Sigmoid colon (tissue), 7 donors: ENCODE data around the gene RPTOR. TPM values are rescaled to one million over a fixed set of nuclear protein-coding genes. Genes with fewer than 3 reads are reported as not detected.

Experiments used
- DNase-seq: peaks from one replicate; pipeline ENCODE4 v3.0.0-alpha.2; 2019
- H3K27ac ChIP-seq, 4 donors: fragments of 200-600 bp; sonication (generic); one replicate each; pipeline ENCODE4 v1.5.1; 2016 to 2019; ENCODE audit warnings: mild to moderate bottlenecking in 1 of 4
- H3K27me3 ChIP-seq, 3 donors: fragments of 200-600 bp; sonication (generic); one replicate each; pipeline ENCODE4 v1.5.1; 2019; ENCODE audit warnings: mild to moderate bottlenecking in 1 of 3
- H3K36me3 ChIP-seq, 4 donors: fragments of 200-600 bp; sonication (generic); one replicate each; pipeline ENCODE4 v1.5.1; 2016 to 2019
- H3K4me1 ChIP-seq, 4 donors: fragments of 200-600 bp; sonication (generic); one replicate each; pipeline ENCODE4 v1.5.1; 2017 to 2019
- H3K4me3 ChIP-seq, 4 donors: fragments of 200-600 bp; sonication (generic); one replicate each; pipeline ENCODE4 v1.5.1; 2017 to 2019; ENCODE audit warnings: mild to moderate bottlenecking in 2 of 4, moderate library complexity in 1 of 4
- H3K9me3 ChIP-seq, 4 donors: fragments of 200-600 bp in 3 of 4; sonication (generic) in 3 of 4; one replicate each; pipeline versions ENCODE4 v1.5.1 to v1.6.1; 2013 to 2019
- EP300 ChIP-seq, 4 donors: sonication (generic); formaldehyde crosslinking; IDR thresholded peaks; one replicate each; pipeline ENCODE4 v1.6.1; 2017; ENCODE audit warnings: antibody characterized with exemption in 4 of 4
- POLR2A ChIP-seq, 2 donors: fragments of 450-650 bp; IDR thresholded peaks; one replicate each; pipeline ENCODE4 v1.6.1; 2016; ENCODE audit warnings: antibody characterized with exemption in 2 of 2, mild to moderate bottlenecking in 2 of 2, moderate library complexity in 2 of 2
- POLR2AphosphoS5 ChIP-seq, 4 donors: sonication (generic); formaldehyde crosslinking; IDR thresholded peaks; one replicate each; pipeline ENCODE4 v1.6.1; 2017; ENCODE audit warnings: antibody characterized with exemption in 4 of 4
- WGBS, 2 donors: extraction: QIAGEN DNeasy Blood & Tissue Kit; methylation state at CpG; one replicate each; pipeline ENCODE4 v1.1.7; 2013; 5-methylcytosine and 5-hydroxymethylcytosine counted together
- intact Hi-C: fragments of 100-400 bp; cut with DNase I; formaldehyde crosslinking; loops from one replicate; pipeline ENCODE4 v1.15.1; 2023
- polyA plus RNA-seq, 3 donors: library from polyadenylated mRNA; stranded (reverse); fragments of 200-250 nt; gene quantifications; one replicate each; pipeline ENCODE4 v1.2.3, GENCODE V29; 2013
- total RNA-seq, 4 donors: library from RNA; depleted of rRNA; stranded (reverse); fragments of >200 nt; gene quantifications; one replicate each; pipeline ENCODE4 v1.1.0, GENCODE V29; 2016
- TF ChIP-seq, protein P1 (sequence below), 4 experiments: fragments of 450-650 bp in 3 of 4; fragments of 200-600 bp in 1 of 4; IDR thresholded peaks; one replicate each; pipeline ENCODE4 v1.5.1; 2016 to 2019; ENCODE audit warnings: antibody characterized with exemption in 4 of 4, mild to moderate bottlenecking in 3 of 4, moderate library complexity in 2 of 4
- donor health status: healthy with polysubstance abuse.
- donor health status: Bipolar disorder and iron deficiency.
- donor health status: healthy.

RPTOR gene
- total and polyA plus RNA-seq, 7 donors: 3.7 to 68.7 (median 22.9) TPM

- WGBS, 2 donors: 81 to 90% methylated on average over 10 of the region's 10 CpGs
- no peaks in the 10 kb centered on the region for H3K9me3 ChIP-seq
These were observed 185.1 kb downstream of the RPTOR start for GRCh38 chr17:80729761-80730160.

DNA sequence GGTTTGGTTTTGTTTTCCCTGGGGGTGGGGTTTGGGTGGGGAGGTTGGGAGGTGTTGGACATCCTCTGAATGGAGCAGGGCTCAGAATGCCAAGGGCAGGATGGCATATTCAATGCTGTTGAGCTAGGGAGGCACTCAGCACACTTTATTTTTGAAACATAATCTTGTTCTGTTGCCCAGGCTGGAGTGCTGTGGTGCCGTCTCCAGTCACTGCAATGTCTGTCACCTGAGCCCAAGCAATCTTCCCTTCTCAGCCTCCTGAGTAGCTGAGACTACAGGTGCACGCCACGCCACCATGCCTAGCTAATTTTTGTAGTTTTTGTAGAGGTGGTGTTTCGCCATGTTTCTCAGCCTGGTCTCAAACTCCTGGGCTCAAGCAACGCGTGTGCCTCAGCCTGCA is 186.1 kb downstream of the RPTOR start:
- WGBS, 2 donors: 92 to 95% methylated on average over 6 of the region's 6 CpGs
- peaks cover 0 to 3% (median 0%) of the 10 kb centered on the region in 4 donors for H3K36me3 ChIP-seq
- no peak overlapping the region for H3K4me3 ChIP-seq
- intact Hi-C loops: no loop called here
- no peaks in the 10 kb centered on the region for H3K4me1 ChIP-seq
- H3K27ac ChIP-seq: no peak overlapping the region
- H3K9me3 ChIP-seq: no peaks in the 10 kb centered on the region
- TF ChIP-seq POLR2AphosphoS5 (IDR thresholded peaks at IDR 0.05) (no peak), EP300 (IDR thresholded peaks at IDR 0.05) (no peak)
- TF ChIP-seq, protein P1, sequence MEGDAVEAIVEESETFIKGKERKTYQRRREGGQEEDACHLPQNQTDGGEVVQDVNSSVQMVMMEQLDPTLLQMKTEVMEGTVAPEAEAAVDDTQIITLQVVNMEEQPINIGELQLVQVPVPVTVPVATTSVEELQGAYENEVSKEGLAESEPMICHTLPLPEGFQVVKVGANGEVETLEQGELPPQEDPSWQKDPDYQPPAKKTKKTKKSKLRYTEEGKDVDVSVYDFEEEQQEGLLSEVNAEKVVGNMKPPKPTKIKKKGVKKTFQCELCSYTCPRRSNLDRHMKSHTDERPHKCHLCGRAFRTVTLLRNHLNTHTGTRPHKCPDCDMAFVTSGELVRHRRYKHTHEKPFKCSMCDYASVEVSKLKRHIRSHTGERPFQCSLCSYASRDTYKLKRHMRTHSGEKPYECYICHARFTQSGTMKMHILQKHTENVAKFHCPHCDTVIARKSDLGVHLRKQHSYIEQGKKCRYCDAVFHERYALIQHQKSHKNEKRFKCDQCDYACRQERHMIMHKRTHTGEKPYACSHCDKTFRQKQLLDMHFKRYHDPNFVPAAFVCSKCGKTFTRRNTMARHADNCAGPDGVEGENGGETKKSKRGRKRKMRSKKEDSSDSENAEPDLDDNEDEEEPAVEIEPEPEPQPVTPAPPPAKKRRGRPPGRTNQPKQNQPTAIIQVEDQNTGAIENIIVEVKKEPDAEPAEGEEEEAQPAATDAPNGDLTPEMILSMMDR (IDR thresholded peaks at IDR 0.05): no peak
- no peak for DNase-seq
- H3K27me3 ChIP-seq: no peaks in the 10 kb centered on the region

More at GRCh38 chr17:80729761-80730160, 185.1 kb downstream of the RPTOR start:
- no peak for DNase-seq
- no peak overlapping the region for H3K4me3 ChIP-seq
- intact Hi-C loops: no loop called here
- H3K36me3 ChIP-seq: peaks cover 0 to 3% (median 0%) of the 10 kb centered on the region in 4 donors
- no peak overlapping the region for H3K27ac ChIP-seq
- TF ChIP-seq POLR2AphosphoS5 (IDR thresholded peaks at IDR 0.05): no peak
- no peak for TF ChIP-seq POLR2A (IDR thresholded peaks at IDR 0.05)
- no peak for TF ChIP-seq EP300 (IDR thresholded peaks at IDR 0.05)
- TF ChIP-seq, protein P1 (IDR thresholded peaks at IDR 0.05): no peak
- no peaks in the 10 kb centered on the region for H3K27me3 ChIP-seq
- peaks cover 0 to 10% (median 2%) of the 10 kb centered on the region in 4 donors for H3K4me1 ChIP-seq

GRCh38 chr17:80731323-80731722 is 186.7 kb downstream of the RPTOR start:
- 80 to 84% methylated on average over 7 of the region's 7 CpGs for WGBS, 2 donors
- no peak overlapping the region for H3K4me3 ChIP-seq
- H3K27me3 ChIP-seq: no peaks in the 10 kb centered on the region
- no peak for DNase-seq
- H3K9me3 ChIP-seq: no peaks in the 10 kb centered on the region
- TF ChIP-seq POLR2AphosphoS5 (IDR thresholded peaks at IDR 0.05) (no peak), EP300 (IDR thresholded peaks at IDR 0.05) (no peak), POLR2A (IDR thresholded peaks at IDR 0.05) (no peak)
- TF ChIP-seq, protein P1 (IDR thresholded peaks at IDR 0.05): no peak
- peaks cover 0 to 3% (median 0%) of the 10 kb centered on the region in 4 donors for H3K36me3 ChIP-seq
- H3K27ac ChIP-seq: no peak overlapping the region
- intact Hi-C loops: no loop called here
- no peaks in the 10 kb centered on the region for H3K4me1 ChIP-seq

DNA sequence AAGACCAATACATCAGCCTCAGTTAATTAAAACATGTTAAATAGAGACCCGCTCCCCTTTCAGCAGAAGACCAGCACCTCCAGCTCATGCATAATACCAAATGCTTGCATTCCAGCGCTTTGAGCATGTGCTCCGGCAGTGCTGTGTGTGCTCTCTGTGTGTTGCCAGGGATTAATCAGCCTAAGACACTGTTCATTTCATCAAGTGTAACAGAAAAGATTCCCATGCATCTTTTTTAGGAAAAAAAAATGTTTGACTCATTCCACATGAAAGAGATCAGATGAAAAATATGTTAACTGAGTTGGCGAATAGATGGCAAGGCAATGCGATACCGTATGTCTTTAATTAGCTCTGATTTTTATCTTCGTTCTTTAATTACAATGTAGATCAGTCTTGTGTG is 187.6 kb downstream of the RPTOR start:
- H3K4me1 ChIP-seq: no peaks in the 10 kb centered on the region
- WGBS, 2 donors: 94 to 97% methylated on average over 7 of the region's 7 CpGs
- H3K27me3 ChIP-seq: no peaks in the 10 kb centered on the region
- no peaks in the 10 kb centered on the region for H3K9me3 ChIP-seq
- H3K36me3 ChIP-seq: peaks cover 0 to 3% (median 0%) of the 10 kb centered on the region in 4 donors
- intact Hi-C loops: no loop called here
- no peak overlapping the region for H3K4me3 ChIP-seq
- no peak overlapping the region for H3K27ac ChIP-seq
- TF ChIP-seq POLR2A (IDR thresholded peaks at IDR 0.05) (no peak), POLR2AphosphoS5 (IDR thresholded peaks at IDR 0.05) (no peak), EP300 (IDR thresholded peaks at IDR 0.05) (no peak)
- TF ChIP-seq, protein P1 (IDR thresholded peaks at IDR 0.05): no peak
- DNase-seq: no peak
